ENCODE results near the gene OR6K2.

- TF ChIP-seq EZH2 (IDR thresholded peaks at IDR 0.05; ENCODE audit: borderline replicate concordance, low read length) (no peak), CTCF (IDR thresholded peaks at IDR 0.05; ENCODE audit: low read length) (no peak)
Observed at GRCh38 chr1:158700552-158700951, at the start of gene OR6K2.

Data from OCI-LY1 (cell line).